Measurements from ENCODE around the gene GMCL2. TPM values are rescaled to one million over a fixed set of nuclear protein-coding genes. Genes with fewer than 3 reads are reported as not detected.
A peak's percentile ranks its signal among the peaks of the same experiment; 100 is the strongest.

GMCL2 gene
- polyA plus RNA-seq, 1 donor (not counting 4 experiments of a cell fraction or from before 2014, with no cell fraction given), result not detected

- Histone ChIP-seq H3K9me3 (ENCODE audit: control insufficient read depth, low read depth, low read length) (no peaks in the 10 kb centered on the region), H3K27ac (ENCODE audit: control insufficient read depth, insufficient read depth, low read length) (peak overlapping the region; percentile 48), H3K27me3 (ENCODE audit: control insufficient read depth, extremely low read depth, insufficient read depth, low read length) (no peaks in the 10 kb centered on the region), H2AFZ (ENCODE audit: control insufficient read depth, low read length) (no peak overlapping the region), H3K4me3 (ENCODE audit: control insufficient read depth in 2 of 3, extremely low read depth in 1 of 3, insufficient read depth in 2 of 3, low read depth in 1 of 3, low read length in 3 of 3) (no peak overlapping the region), H3K79me2 (ENCODE audit: control insufficient read depth, insufficient read depth, low read length) (peaks cover 29% of the 10 kb centered on the region), H4K20me1 (ENCODE audit: control insufficient read depth, extremely low read depth, insufficient read depth, low read length) (peaks cover 4% of the 10 kb centered on the region), H3K4me2 (ENCODE audit: control insufficient read depth, extremely low read depth, insufficient read depth, low read depth, low read length) (peak overlapping the region; percentile 12), H3K36me3 (ENCODE audit: control insufficient read depth in 2 of 2, extremely low read depth in 1 of 2, insufficient read depth in 2 of 2, low read length in 2 of 2) (peaks cover 13 to 22% of the 10 kb centered on the region in 2 experiments), H3K4me1 (ENCODE audit: control insufficient read depth, extremely low read depth, insufficient read depth, low read length) (peaks cover 28% of the 10 kb centered on the region), H3K9ac (ENCODE audit: control insufficient read depth, extremely low read depth, insufficient read depth, low read length) (no peak overlapping the region), H3K9me1 (ENCODE audit: control insufficient read depth, extremely low read depth, insufficient read depth, low read length) (no peaks in the 10 kb centered on the region)
- no peak for TF ChIP-seq EZH2 (IDR thresholded peaks at IDR 0.05; ENCODE audit: low read length)
- no peak for TF ChIP-seq CTCF (optimal IDR thresholded peaks at IDR 0.05 in 1 of 3, IDR thresholded peaks at IDR 0.05 in 1 of 3, conservative IDR thresholded peaks at IDR 0.05 in 1 of 3; ENCODE audit: extremely low read depth in 1 of 3, insufficient read depth in 2 of 3, low read length in 3 of 3)
- dilution Hi-C loops (cut with MboI; ENCODE audit: extremely low pct_ligation_motif_present, low sequenced_read_pairs), result no loop called here
- no peak for DNase-seq (ENCODE audit: low read depth, low spot score)
- FAIRE-seq, result no peak
Observed at GRCh38 chr5:178227929-178228328, 40.8 kb upstream of the GMCL2 start.

- TF ChIP-seq CTCF (optimal IDR thresholded peaks at IDR 0.05 in 1 of 3, IDR thresholded peaks at IDR 0.05 in 1 of 3, conservative IDR thresholded peaks at IDR 0.05 in 1 of 3; ENCODE audit: extremely low read depth in 1 of 3, insufficient read depth in 2 of 3, low read length in 3 of 3) (no peak), EZH2 (IDR thresholded peaks at IDR 0.05; ENCODE audit: low read length) (no peak)
- FAIRE-seq, result no peak
- Histone ChIP-seq H3K4me2 (ENCODE audit: control insufficient read depth, extremely low read depth, insufficient read depth, low read depth, low read length) (no peak overlapping the region), H3K9ac (ENCODE audit: control insufficient read depth, extremely low read depth, insufficient read depth, low read length) (no peak overlapping the region), H3K4me1 (ENCODE audit: control insufficient read depth, extremely low read depth, insufficient read depth, low read length) (peaks cover 28% of the 10 kb centered on the region), H3K79me2 (ENCODE audit: control insufficient read depth, insufficient read depth, low read length) (peaks cover 29% of the 10 kb centered on the region), H3K27me3 (ENCODE audit: control insufficient read depth, extremely low read depth, insufficient read depth, low read length) (no peaks in the 10 kb centered on the region), H2AFZ (ENCODE audit: control insufficient read depth, low read length) (no peak overlapping the region), H3K9me3 (ENCODE audit: control insufficient read depth, low read depth, low read length) (no peaks in the 10 kb centered on the region), H3K27ac (ENCODE audit: control insufficient read depth, insufficient read depth, low read length) (peak overlapping the region; percentile 48), H3K9me1 (ENCODE audit: control insufficient read depth, extremely low read depth, insufficient read depth, low read length) (no peaks in the 10 kb centered on the region), H4K20me1 (ENCODE audit: control insufficient read depth, extremely low read depth, insufficient read depth, low read length) (peaks cover 4% of the 10 kb centered on the region), H3K36me3 (ENCODE audit: control insufficient read depth in 2 of 2, extremely low read depth in 1 of 2, insufficient read depth in 2 of 2, low read length in 2 of 2) (peaks cover 13 to 22% of the 10 kb centered on the region in 2 experiments), H3K4me3 (ENCODE audit: control insufficient read depth in 2 of 3, extremely low read depth in 1 of 3, insufficient read depth in 2 of 3, low read depth in 1 of 3, low read length in 3 of 3) (no peak overlapping the region)
- dilution Hi-C loops (cut with MboI; ENCODE audit: extremely low pct_ligation_motif_present, low sequenced_read_pairs), result no loop called here
- no peak for DNase-seq (ENCODE audit: low read depth, low spot score)
Observed at GRCh38 chr5:178227138-178227659, 40.0 kb upstream of the GMCL2 start.
